Activated T-cell treated with anti-CD3 and anti-CD28 coated beads for 1 hour (primary cell): ENCODE data around the gene IDUA.

Source experiments
- DNase-seq: peaks from one replicate; pipeline ENCODE4 v3.0.0-alpha.2; 2020; ENCODE audit warnings: low read depth

Gene IDUA

DNA sequence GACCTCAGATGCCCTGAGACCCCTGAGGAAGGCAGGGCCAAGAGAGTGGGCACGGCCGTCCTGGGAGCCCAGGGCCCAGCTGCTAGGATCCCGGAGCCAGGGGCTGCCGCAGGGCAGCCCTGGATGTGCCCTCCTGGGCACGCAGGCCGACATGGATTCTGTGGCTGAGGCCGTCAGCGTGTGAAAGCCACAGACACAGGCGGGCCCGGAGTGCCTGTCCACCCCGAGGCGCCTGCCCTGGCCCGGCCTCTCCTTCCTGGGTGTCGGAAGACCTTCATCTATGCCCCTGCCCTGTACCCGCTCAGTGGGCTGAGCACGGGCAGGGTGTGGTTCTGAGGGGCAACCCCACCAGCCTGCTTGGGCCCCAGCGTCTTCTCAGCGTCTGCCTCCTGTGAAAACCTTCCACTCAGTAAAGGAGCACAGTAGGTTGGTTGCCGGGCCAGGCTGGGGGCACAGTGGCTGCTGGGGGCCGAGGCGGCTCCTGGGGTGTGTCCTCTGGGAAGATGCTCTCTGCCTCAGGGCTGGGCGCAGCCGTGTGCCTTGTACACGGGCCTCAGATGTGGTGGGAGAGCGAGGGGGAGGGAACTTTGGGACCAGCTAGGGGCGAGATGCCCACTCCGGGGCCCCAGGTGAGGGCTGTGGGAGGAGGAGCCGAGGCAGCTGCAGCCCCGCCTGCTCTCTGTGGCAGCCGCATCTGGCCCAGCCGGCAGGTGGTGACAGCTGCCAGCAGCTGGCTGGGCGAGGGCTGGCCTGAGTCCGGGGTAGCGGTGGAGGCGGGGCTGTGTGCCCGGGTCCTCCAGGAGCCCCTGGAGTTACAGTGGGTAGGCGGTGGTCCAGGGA, 45.3 kb downstream of the IDUA start:
- no peak for DNase-seq

DNA sequence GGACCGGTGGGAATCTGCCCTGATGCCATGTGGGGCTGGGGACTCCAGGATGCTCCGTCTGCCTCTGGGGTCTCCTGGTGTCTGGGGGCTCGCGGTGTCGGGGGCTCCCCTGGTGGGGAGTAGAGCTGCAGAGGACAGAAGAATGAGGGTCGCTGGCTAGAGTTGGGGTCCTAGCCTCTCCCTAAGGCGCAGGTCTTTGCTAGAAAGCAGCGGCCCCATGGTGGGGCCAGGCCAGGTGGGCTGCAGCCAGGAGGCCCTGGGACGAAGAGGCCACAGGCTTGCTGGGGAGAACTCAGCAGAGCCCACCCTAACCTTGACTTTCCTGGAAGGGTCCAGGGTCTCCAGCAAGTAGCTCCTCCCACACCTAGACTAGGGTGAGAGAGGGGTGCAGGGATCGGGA, 46.0 kb downstream of the IDUA start:
- no peak for DNase-seq

DNA sequence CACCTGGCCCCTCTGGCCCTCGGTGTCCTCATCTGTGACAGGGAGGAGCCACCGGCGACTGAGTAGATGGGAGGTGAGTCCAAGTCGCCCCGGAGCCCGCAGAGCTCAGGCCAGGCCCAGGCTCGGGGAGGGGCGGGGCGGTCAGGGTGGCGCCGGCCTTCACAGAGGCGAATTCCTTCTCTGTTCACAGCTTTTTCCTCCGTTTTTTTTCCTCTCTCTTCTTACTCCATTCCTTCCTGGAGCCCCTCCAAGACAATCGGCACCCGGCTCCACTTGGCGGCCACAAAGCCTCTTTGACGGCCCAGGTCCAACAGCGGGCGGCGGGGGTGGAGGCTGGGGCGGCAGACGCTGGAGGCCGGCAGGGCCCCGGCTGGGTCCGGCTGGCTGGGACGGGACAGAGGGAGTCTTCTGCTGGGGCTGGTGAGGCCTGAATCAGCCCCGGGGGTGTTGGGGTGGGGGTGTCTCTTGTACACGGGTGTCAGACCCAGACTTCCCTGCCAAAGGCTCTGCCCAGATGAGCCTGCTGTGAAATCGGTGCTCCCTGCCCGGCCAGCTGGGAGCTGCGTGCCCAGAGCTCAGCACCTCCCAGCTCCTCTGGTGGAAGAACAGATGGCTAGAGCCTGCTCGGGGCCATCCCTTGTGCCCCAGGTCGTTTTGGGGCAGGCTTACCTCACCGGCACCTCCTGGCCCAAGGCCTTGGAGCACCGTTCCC, 47.2 kb downstream of the IDUA start:
- no peak for DNase-seq

DNA sequence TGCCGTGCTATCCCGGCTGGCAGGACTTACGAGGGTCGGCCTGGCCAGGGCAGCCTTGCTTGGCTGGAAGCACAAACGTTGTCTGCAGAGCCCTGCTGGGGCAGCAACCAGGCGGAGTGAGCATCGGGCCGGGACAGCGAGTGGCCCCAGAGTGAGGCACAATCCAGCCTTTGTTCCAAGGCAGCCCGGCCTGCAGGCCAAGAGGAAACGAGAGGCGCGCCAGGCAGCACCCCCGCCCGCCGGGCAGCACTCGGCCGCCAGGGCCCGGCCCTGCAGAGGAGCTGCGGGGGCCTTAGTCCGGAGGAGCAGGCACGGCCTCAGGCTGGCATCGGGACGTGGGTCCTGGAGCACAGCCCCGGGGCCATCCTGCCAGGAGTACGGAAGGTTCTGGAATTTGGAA, 48.7 kb downstream of the IDUA start:
- no peak for DNase-seq

DNA sequence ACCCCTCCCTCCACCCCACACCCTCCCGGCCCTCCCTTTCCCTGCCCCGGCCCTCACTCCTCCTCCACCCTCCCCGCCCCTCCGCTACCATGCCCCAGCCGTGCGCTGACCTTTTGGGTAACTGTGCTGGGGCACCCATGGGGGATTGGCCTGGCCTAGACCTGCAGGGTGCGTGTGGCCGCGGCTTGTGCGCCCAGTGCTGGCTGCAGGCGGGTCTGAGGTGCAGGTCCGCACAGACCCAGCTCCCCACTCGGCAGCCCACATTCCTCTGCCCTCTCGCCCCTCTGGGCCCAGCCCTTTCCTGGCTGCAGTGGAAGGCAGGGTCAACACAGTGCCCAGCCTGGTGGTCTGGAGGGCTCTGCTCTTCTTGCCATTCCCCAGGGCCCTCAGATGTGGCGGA, 49.3 kb downstream of the IDUA start:
- no peak for DNase-seq

DNA sequence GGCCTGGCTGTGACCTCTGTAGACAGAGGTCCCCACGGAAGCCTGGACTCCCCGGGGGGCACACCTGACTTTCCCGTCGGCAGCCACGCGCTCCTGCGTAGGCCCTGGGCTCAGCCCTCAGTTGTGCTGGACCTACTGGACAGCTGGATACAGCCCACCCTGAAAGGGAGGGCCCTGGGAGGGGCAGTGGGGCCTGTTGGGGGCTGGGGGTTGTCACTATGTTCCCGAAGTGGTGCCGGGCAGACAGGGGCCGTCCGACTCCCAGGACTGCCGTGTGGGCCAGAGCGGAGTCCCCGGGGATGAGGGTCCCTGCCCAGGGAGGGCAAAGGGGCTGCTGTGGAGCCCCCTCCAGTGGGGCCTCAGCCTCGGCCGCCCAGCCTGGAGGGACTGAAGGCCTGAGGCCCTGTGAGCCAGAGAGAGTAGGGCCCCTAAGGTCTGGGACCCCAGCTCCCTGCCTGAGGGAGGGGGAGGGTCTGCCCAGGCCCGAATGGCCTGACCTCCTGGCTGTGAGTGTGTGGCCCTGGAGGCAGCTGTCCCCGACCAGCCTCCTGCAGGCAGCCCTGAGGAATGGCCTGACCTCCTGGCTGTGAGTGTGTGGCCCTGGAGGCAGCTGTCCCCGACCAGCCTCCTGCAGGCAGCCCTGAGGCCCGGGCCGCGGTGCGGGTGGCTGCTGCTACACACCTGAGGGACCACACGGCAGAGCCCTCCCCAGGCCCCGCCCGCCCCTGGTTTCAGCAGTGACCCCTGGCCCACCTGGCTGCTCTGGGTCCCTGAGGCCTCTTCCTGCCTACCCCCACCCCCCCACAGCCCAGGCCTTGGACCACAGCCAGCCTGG, 50.3 kb downstream of the IDUA start:
- no peak for DNase-seq

DNA sequence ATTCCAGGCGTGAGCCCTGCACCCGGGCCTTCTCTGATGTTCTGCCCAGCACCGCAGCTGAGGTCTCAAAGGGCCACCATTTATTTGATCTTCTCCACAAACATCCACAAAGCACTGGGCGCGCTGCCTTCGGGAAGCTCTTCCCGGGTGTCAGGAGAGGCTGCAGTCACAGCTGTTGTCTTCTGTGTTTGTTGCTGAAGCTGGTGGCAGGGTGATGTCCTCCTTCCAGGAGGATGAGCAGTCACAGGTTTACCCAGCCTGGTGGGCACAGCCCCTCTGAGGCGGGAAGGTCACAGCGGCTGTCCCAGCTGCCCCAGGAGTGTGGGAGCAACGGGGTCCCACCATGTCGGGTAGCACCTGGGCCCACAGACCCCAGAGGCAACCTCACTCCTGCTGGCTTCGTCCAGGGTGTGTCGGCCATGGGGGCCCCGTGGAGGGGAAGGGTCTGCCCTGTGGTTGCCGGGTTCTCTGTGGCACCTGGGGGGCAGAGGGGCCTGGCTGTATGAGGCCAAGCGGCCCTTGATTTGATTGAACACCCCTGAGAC, 52.2 kb downstream of the IDUA start:
- no peak for DNase-seq

DNA sequence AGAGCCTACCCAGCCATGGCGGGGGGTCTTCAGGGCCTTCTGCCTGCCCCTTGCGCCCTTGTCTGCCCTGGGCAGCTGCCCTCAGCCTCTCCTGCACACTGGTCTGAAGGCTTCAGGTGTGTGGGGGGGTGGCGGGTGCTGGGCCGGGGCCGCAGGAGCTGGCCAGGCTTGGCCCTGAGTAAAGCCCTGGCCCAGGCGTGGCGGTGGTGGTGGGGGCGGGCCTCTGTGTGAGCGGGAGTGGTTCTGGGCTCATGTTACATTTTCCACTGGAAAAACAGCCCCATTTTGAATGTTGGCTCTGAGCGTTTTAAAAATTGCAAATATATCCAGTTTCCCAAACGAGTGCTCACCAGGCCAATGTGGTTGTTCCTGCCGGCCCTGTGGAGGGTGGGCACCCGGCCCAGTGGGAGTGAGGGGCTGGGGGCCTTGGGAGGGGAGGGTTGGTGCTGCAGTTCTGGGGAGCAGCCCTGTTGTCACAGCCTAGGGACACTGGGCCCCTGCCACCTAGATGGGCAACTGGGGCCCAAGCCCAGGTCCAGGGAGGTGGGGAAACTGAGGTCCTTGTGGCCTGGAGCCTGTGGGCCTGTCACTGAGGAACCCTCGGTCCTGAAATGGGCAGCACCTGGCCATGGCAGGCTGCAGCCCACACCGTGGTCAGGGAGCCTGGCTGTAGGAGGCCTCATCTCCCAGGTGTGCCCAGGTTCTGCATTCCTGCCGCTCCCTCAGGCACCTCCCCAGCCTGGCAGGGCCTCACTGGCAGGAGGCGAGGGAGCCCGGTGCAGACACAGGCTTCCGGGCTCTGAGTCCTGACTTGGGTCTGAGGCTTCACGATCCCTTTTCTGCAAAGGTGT, 52.9 kb downstream of the IDUA start:
- no peak for DNase-seq

DNA sequence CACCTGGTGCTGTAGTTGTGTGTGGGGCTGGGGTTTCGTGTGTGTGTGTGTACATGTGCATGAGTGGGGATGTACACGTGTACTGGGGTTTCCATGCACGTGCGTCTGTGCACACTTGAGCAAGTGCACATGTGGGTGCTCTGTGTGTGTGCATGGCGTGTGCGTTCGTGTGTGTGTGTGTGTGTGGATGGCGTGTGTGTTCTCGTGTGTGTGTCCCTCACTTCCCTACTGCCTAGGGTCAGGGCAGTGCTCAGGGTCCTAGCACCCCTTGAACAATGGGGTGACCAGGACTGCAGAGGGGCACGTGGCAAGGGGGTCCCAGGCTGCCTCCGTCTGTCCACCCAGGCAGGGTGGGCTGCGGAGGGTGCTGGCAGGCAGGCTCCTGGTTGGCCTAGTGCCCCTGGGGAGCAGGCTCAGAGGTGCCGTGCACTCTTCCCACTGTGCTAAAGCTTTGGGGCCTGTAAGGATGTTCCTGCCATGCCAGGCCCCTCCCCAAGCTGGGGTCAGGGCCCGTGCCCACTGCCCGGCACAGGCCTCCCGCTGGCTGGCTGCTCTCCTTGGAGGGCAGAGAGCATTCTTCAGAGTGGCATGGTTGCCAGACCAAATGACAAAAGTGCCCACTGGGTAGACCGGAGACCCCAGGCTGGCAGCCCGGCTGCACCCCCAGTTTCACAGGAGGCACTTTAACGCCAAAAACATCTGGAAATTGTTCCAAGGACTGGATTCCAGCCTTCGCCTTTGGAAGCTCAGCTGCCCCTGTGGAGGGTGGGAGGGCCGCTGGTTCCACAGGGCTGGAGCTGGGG, 53.7 kb downstream of the IDUA start:
- no peak for DNase-seq

DNA sequence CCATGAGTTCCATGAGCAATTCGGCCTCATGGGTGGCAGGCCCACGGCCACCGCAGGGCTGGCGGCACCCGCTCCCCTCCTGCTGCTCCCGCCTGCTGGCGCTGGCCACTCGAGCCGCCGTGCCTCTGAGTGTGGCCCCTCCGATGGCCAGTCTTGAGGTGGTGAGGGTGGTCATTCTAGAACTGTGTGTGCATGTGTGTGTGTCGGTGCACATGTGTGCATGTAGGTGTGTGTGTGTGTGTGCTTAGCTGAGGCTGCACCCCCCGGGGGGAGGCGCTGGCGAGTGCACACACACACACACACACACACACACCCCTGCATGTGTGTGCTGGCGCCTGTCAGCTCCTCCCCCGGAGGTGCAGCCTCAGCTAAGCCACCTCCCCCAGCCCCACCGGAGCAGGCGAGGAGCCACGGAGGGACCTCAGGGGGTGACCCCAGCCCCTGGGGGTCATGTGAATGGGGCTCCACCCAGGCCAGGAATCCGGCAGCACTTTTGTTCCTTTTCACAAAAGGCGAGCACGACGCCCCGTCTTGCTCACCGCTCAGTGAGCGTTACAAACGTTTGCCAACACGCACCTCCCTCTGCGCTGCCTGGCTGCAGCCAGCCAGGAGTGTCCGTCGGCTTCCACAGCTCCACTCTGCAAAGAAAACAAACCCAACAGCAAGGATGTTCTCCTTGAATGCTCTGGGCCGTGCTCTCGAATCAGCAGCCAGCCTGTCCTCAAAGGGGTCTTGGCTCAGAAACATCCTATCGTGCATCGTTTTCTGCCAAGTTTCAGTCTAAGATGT, 54.5 kb downstream of the IDUA start:
- no peak for DNase-seq

DNA sequence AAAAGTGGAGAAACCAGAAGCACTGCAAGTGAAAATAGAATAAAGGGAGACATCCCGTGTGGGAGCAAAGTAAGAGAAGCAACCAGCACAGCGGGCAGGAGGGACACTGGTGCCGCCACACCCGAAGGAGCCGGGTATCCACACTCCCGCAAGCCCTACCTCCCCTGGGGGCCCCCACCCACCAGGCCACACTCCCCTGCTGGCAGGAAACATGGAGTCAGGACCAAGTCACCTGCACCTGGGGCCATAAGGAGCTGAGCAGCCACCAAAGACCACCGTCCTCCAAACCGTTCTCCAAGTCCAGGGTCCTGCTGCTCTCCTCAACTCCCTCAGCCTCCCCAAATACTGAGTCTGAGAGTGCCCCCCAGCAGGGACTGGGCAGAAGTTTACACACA, 55.1 kb downstream of the IDUA start:
- DNase-seq, result no peak

DNA sequence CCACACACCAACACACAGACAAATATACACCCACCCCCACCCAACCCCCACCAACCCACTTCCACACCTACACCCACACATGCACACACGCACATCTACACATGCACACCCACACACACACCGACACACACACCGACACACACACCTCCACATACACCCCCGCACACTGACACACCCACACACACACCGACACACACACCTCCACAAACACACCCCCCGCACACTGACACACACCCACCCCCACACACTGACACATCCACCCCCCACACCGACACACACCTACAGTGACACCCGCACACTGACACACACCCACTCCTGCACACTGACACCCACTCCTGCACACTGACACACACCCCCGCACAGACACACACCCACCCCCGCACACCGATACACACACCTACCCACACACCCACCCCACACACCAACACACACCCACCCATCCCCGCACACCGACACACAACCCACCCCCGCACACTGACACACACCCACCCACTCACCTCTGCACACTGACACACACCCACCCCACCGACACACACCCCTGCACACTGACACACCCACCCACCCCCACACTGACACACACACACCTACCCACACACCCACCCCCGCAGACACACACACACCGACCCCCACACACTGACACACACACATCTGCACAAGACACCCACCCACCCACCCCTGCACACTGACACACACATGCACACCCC, 55.7 kb downstream of the IDUA start:
- no peak for DNase-seq

DNA sequence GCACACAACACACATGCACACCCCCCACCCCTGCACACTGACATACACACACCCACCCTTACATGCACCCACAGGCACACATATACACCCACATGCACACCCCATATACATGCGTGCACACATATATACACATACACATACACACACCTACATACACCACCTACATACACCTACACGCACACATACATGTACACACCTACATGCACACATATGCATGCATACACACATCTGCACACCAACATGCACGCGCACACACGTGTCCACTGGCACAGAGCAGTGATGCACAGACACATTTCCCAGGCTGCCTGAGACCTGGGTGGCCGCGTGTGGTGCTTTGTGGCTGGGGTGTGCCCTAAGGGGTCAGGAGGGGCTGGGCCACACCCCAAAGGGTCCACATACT, 56.3 kb downstream of the IDUA start:
- DNase-seq, result no peak

DNA sequence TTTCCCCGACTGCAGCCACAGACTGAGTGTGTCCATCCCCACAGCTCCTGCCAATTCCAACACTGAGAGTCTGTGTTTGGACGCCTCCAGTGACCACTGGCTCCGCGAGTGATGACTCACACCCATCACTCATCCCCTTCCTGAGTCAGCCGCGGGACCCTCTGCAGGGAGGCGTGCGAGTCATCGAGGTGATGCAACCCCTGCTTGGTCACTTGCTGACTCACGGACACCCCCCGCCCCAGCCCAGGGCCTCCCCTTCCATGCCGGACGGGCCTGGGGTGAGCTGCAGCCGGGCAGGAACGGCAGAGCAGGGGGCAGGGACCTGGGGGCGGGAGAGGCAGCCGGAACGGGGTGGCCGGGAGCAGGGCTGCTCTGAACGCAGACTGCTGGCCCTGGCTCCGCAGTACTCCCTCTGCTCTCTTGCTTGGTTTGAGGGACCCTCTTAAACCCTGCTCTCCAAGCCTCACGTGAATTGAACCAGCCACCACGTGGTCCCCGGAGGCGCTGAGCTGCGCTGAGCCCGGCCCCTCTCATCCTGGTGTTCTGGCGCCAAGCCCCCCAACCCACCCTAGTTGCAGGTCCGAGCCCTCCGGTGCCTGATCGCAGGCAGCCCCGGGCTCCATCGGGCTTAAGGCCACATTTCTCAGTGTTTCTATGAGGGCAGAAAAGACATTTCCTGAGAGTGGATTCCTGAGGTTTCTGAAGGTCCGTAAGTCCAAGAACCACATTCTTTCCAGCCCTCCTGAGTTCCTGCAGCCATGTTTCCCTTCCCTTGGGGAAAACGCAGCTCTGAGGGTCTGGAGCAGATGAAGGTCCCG, 57.0 kb downstream of the IDUA start:
- no peak for DNase-seq

DNA sequence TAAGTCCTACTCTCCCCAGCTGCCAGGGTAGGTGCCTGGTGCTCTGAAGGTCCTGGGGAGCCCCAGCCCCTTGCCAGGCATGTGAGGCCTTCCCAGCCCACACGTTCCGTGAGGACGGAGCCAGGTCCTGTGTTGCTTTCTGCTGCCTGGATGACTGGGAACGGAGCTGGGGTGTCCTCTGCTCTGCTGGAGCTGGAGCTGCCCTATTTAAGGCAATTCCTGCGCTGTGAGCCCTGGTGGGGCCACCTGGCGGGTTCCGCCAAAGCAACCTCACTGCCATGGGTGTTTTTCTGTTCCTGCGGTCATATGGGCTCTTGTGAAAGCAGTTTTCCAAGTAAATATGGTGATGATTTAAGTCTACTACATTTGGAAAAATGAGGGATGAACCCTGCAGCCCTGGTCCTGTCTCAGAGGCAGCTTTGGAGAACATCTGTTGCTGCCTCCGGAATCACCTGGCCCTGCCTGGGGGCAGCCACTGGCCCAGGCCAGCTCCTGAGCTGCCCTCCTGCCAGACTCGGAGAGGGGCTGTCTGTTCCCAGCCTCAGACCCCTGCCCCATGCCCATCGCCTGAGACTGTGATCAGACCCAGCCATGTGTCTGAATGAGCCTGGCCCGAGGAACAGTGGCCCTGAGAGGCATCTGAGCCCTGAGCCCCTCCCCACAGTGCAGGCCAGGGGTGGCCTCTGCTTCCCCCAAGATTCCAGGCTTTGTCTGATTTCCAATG, 57.8 kb downstream of the IDUA start:
- DNase-seq, result no peak

DNA sequence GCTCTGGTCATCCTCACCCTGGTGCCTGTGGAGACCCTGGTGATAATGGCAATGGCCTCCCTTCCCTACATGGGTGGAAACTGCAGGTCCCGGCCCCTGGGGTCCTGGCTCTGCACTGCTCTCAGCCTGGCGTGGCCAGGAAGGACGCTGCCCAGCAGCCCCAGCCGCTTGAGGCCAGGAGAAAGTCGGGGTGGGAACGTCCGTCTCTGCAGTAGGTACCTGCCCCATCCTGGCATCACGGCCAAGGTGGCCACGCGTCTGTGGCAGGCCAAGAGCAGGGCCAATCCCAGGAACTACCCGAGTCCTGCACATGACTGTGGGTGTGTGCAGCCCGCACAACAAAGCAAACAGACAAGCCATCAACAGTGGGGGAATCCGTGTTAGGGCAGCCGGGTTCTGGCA, 58.4 kb downstream of the IDUA start:
- no peak for DNase-seq

DNA sequence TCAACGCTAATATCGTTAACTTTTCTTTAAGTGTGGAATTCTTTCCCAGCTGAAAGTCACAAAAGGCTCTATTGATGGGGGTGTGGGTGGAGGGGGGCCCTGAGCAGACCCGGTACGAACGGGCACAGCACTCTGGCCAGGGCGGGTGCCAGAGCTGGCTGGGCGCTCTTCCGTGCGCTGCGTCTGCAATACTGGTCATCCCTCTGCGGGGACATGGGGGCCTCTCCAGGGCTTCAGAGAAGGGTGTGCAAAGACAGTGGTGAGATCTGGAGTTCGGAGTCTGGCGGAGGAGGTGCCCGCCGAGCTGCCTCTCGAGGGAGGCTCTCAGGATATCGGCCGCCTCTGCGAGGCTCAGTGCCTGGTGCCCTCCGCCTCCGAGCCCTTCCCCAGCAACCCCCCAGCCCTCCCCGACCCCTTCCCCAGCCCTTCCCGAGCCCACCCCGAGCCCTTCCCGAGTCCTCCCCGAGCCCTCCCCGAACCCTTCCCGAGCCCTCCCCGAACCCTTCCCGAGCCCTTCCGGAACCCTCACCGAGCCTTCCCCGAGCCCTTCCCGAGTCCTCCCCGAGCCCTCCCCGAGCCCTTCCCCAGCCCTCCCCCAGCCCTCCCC, 58.9 kb downstream of the IDUA start:
- DNase-seq, result no peak
